HL-60 (cell line): Measurements from ENCODE around the gene STXBP3.

Experiments used
- CTCF ChIP-seq: IDR thresholded peaks from one replicate; pipeline ENCODE4 v1.5.1; 2011; ENCODE audit warnings: low read length, control low read depth, inconsistent platforms; ENCODE audit not compliant: insufficient read depth
- GABPA ChIP-seq: IDR thresholded peaks from 2 replicates; pipeline ENCODE4 v1.6.1; 2012; ENCODE audit warnings: low read depth

DNA sequence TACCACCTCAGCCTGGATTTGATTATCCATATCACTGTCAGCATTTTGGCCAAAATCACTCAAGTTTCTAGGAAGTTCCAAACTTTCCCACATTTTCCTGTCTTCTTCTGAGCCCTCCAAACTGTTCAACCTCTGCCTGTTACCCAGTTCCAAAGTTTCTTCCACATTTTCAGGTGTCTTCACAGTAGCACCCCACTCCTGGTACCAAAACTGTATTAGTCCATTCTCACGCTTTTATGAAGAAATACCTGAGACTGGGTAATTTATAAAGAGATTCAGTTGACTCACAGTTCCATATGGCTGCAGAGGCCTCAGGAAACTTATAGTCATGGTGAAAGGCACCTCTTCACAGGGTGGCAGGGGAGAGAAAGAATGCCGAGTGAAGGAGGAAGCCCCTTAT is 39.4 kb downstream of the STXBP3 start:
- TF ChIP-seq CTCF: no peak
- no peak for TF ChIP-seq GABPA
